GM18951 (cell line): Measurements from ENCODE around the gene CREBBP.

Experiments
- POLR2A ChIP-seq: IDR thresholded peaks from 4 replicates; pipeline ENCODE4 v1.6.1; 2011; ENCODE audit warnings: mild to moderate bottlenecking; ENCODE audit not compliant: insufficient read length, insufficient read depth; ENCODE audit errors: extremely low read depth
- in situ Hi-C: fragments of 300-500 bp; cut with MboI; formaldehyde crosslinking; loops from one replicate; pipeline ENCODE4 v1.12.0; 2022; ENCODE audit warnings: low sequenced_read_pairs, mixed read lengths, inconsistent platforms; ENCODE audit not compliant: unreplicated experiment

The CREBBP gene

DNA sequence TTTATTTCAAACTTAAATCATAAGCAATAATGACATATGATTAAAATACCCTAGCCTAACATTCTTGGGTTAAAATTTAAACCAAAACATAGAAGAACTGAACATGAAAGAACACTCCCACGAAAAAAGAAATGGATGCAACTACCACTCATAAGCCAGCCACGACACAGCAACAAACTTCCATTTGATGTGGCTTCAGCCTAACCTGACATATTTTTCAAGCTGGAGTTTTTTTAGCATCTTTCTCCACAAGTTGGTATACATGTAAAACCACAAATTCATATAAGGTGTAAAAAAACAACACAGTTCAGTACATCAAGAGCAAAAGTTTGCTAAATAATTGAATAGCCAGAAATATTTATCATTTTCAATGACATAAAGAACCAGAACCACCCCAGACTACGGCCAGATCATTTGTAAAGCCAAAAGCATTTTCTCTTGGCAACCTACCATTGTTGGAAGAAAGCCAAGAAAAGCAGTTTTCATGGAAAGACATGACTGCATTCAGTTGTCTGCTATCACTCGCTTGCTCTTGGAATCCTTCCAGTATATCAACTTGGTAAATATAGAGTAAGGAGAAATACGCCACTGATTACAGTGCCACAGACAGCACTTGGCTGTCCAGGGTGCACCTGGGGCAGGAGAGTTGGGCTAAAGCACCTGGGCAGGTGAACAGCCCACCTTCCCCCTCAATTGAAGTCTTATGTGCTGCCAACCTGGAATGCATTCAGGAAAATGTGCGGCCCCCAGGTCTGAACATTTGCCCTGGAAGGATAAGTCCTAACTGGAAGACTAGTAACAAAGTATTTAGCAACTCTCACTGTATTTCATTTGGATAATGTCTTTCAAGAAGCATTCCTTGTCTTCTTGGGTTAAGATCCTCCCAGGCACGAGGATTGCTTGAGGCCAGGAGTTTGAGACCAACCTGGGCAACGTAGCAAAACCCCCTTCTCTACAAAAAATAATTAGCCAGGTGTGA is 60.5 kb downstream of the CREBBP start:
- in situ Hi-C loops, result no loop called here
- no peak for TF ChIP-seq POLR2A

DNA sequence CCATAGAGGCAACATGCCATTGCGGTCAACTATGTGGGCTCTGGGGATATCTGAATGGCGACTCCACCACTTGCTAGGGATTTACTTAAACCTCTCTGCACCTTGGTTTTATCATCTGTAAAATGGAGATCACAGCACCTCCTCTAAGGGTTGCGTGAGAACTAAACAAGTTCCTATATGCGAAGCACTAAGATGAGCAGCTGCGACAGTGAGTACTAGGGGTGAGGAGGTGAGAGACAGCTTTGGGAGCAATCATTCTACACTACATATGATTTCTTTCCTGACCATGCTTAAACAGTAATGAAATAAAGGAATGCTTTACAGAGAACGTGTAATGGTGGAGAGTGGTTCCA is 61.4 kb downstream of the CREBBP start:
- in situ Hi-C loops, result no loop called here
- no peak for TF ChIP-seq POLR2A

DNA sequence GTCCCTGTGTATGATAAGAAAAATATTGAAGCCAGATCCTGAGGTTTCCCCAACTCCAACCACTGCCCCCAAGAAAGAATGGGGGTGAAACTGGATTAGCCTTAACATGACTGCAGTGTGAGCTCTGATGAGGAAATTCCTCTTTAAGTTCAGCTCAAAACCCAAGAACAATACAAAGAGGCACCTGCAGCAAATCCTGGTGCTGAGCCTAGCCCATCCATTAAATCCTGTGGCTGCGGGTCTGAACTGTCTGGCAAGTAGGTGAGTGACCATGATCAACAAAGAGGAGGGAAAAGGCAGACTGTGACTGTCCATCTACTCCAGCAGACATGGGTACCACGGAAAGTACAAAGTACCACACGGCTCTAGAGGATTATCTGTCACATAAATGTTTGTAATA is 64.2 kb downstream of the CREBBP start:
- no peak for TF ChIP-seq POLR2A
- in situ Hi-C loops, result no loop called here

DNA sequence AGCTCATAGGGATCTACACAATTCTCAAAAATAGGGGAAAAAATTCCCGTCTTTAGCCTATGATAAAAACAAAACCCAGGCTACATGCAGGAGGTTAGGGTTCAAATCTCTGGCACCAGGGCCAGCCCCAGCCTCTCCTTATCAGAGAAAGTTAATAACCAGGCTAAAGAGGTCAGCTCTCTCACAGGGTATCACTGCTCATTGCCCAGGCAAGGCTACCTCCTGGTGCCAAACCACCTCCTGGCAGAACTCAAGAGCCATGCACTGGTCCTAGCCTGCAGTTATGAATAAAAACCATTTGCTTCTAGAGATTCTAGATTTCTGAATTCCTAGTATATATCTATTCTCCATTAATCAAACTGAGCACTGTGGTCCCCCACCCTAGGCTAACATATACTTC is 65.8 kb downstream of the CREBBP start:
- in situ Hi-C loops, result no loop called here
- TF ChIP-seq POLR2A, result no peak

DNA sequence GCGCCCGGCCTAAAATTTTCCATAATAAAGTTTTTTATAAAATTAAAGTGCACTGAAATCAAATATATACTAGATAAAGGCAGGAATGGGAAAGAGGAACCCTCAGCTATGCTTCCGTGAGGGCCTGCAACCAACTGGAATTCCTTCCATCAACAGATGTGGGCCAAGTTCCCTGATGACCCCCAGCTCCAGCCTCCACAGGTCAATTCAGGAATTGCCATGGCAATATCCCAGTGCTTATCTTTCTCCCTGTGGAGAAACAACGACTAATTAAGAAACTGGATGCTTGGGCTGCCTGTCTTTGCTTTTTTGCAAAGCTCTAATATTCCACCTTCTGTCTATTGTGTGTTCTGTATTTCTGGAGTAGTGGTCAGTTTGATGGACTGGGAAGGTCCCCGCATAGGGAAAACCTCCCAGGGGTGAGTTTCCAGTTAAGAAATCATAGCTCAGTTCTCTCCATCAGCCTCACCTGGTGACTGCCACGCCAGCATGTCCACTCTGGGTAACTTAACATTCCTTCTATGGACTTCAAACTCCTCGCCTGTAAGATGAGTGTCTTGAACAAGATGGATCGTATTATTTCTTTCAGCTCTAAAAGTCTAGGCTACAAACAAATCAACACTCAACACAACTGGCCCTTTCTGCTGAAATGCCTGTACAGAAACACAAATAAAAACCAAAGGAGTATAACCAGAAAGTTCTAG is 67.9 kb downstream of the CREBBP start:
- TF ChIP-seq POLR2A, result no peak
- in situ Hi-C loops, result no loop called here

DNA sequence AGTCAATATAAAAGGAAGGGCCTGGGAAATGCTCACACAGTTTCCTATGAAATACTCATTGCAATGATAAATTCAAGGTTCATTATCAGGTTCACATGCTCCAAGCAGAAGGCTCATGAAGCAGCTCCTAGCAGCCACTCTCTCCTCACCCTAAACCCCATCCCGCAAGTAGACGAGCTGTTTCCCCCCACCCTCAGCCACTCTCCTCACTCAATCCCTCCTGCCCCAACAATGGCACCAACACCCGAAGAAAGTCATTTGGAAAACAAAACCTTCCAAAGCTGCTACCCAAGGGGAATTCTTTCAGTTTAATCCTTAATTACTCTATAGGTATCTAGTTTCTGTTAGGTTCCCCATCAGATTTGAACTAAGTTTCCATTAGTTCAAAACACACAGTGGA is 69.7 kb downstream of the CREBBP start:
- in situ Hi-C loops, result no loop called here
- no peak for TF ChIP-seq POLR2A

DNA sequence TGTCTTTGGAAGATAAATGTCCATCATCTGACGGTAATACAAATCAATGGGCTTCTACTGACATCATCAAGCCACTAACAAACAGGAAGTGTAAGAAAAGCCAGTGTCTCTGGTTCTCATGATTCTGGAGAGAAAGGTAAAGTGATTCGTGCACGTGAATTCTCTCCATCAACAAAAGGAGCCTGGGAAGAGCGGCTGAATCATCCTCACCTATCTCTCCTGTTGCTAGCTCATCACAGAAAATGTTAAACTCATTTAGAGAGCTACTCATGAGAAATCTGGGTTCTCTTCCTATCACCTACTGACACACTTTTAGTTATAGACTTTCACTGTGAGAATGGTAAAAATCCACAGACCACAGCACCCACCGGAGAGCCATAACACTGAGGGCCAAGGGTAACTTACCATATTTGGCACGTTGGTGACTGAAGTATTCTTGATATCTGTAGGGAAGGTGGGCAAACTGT is 70.3 kb downstream of the CREBBP start:
- in situ Hi-C loops, result no loop called here
- TF ChIP-seq POLR2A, result no peak

DNA sequence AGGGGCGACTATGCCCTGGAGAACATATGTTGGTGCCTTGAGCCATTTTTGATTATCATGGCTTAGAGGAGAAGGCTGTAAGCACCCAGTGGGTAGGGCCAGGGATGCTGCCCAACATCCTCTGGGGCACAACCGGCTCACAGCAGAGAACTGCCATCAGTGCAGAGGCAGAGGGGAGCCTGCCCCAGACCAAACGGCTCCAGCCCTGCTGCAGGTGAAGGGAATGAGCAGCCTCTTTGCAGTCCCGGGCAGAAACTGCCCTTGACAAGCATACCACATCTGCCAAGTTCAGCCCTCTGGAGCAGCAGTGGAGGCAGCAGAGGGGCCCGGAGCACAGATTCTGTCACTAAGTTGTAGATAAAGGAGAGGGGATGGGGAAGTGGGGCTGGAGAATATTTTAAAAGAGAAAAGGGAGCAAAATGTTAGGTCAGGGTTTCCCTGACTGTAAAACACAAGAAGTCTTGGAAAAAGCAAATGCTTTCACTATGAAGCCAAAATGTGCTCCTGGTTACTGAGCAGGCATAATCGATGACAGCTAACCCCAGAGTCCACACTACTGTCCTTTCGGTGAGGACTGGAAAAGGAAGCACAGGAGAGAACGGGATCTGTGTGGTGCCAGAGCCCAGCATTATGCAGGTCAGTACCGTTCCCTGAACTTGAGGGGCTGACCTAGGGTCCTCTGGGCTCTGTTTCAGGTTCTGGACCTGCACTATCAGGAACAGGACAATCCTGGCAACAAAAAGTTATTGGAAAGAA is 72.0 kb downstream of the CREBBP start:
- no peak for TF ChIP-seq POLR2A
- in situ Hi-C loops, result no loop called here

DNA sequence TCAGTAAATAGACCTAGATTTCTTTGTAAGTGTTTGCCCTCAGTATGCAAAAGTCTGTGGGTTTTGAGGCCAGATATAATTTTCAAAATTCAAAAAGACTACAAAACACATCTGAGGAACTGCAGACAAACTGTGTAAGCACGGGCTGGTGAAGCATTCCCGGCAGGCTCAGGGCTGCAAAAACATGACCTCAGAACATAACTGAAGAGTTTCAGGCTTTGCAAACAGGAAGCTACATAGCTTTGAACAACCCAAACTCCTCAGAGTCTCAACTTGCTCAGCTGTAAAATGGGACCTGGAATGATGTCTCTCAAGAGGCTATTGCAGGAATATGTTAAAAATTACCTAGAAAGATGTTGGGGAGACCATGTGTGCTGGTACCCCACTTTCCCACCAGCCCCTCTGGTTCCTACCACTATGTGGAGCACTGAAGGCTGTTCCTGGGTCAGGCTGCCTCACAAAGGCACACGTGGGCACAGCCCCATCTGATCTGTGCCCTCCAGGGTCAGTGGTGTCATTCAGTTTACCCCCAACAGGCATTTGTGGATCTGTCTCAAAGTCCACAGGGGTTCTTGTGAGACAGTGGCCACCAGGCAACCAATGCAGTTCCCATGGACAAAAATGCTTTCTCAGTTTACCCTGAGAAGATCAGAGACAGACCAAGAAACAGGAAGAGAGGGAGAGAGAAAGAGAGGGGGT is 72.9 kb downstream of the CREBBP start:
- no peak for TF ChIP-seq POLR2A
- in situ Hi-C loops, result no loop called here

DNA sequence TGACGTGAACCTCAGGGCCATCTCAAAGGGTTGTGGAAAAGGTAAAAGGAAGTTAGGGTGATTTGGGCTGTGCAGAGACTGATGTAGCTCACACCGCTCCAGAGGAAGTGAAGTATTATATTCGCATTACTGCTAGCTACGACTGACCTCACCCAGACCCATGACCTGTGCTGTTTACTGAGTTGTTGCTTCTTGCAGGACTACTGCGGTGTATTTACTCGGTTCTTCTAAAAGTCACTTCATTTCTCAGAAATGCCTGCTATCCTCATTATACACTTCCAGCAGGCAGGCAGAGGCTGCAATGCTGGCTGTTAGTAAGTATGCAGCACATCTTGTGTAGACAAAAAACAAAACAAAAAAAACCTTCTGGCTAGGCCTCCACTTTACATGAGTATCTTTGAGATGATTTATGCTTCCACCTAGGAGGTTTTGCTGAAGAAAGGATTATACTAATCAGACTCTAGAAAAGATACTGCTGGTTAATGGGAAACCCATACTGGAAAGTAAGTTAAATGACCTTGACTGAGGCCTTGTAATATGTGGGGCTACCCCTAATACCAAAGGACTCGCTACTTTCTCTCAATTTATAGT is 76.0 kb downstream of the CREBBP start:
- no peak for TF ChIP-seq POLR2A
- in situ Hi-C loops, result no loop called here

DNA sequence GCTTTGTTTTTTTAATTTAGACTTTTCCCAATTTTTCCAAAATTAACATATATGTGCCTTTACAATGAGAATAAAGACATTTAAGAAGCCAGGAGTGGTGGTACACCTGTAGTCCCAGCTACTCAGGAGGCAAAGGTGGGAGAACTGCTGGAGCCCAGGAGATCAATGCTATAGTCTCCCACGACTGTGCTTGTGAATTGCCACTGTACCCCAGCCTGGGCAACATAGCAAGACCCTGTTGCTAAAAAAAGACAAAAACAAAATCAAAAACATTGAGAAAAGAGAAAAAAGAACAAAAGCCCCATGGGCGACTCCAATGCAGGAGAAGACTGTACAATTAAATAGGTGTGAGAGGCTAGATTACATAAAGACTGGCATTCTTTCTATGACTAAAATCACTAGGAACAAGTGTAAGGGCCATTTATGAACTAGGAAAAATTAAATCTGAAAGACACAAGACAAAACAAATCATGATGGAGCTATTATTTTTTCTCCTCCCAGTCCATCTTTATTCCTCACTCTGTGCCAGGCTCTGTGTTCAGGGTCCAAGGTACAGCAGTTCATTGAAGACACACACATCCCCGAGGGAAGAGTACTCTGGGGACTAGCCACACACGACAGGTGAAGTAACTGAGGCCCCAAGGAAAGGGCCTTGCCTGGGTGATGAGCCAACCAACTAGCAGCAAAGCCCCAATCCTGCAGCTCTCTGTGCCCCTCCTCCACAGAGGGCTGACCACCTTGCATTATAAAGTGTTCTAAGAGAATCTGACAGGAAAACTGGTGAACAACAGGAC is 79.8 kb downstream of the CREBBP start:
- in situ Hi-C loops, result no loop called here

DNA sequence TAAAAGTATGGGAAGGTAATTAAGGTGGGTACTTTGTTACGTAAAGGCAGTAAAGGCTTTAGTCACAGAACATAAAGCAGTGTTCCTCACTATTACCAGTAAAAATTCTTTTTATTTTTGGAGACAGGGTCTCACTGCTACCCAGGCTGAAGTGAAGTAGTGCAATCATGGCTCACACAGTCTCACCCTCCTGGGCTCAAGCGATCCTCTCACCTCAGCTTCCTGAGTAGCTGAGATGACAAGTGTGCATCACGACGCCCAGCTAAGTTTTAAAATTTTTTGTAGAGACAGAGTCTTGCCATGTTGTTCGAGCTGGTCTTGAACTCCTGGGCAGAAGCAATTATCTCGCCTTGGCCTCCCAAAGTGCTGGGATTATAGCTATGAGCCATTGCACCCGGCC is 80.5 kb downstream of the CREBBP start:
- in situ Hi-C loops, result no loop called here

More for the DNA sequence above, 79.8 kb downstream of the CREBBP start:
- no peak for TF ChIP-seq POLR2A

DNA sequence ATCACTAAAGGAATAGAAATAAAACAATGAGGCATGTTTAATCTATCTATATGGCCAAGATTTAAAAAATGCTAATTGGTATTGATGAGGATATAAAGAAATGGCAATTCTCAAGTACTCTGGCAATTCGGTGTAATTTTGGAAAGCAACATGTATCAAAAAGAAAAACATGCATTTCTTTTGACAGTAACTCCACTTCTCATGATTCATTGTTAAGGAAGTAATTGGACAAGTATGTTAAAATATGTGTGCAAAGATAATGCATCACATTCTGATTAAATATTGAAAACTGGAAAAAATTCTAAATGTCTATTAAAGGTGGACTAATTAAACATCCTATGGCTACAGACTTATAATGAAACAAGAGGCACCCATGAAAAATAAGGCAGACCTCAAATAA is 81.2 kb downstream of the CREBBP start:
- in situ Hi-C loops, result no loop called here
- TF ChIP-seq POLR2A, result no peak

More for the DNA sequence above, 80.5 kb downstream of the CREBBP start:
- no peak for TF ChIP-seq POLR2A
